ENCODE measurements around the gene PPP2R2C. TPM values are rescaled to one million over a fixed set of nuclear protein-coding genes. Genes with fewer than 3 reads are reported as not detected.

The PPP2R2C gene
- total and polyA plus RNA-seq, 10 donors: 0.07 to 1.3 (median 0.23) TPM; not detected in 1

DNA sequence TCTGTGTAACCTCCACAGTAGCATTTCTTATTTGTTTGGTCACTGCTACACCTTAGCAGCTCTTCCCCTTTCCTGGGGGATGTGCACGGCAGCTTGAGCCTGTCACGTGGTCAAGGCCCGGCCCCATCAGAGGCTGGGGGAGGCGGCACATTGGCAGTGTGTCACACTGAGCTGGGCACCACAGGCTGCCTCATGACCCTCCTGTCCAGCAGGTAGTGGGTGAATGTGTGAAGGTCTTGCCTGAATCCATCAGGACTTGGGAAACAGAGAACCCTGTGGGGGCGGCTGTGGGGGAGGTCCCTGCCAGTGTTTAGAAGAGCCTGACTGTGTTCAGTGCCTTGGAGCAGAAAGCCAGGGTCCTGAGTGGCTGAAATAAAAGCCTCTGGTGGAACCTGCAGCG lies 169.5 kb downstream of the PPP2R2C start:
- WGBS, 5 donors: 63 to 83% (median 80%) methylated on average over 6 of the region's 6 CpGs
- Histone ChIP-seq H3K4me3 (no peak overlapping the region), H3K9me3 (no peaks in the 10 kb centered on the region), H3K27me3 (replicated peaks in 1 of 7) (peaks cover 0 to 15% (median 0%) of the 10 kb centered on the region in 7 donors), H3K36me3 (peaks cover 0 to 73% (median 27%) of the 10 kb centered on the region in 6 donors), H3K27ac (no peak overlapping the region), H3K4me1 (no peaks in the 10 kb centered on the region)
- TF ChIP-seq POLR2A (IDR thresholded peaks at IDR 0.05): no peak
- TF ChIP-seq POLR2AphosphoS5 (IDR thresholded peaks at IDR 0.05): no peak
- TF ChIP-seq, protein P1, sequence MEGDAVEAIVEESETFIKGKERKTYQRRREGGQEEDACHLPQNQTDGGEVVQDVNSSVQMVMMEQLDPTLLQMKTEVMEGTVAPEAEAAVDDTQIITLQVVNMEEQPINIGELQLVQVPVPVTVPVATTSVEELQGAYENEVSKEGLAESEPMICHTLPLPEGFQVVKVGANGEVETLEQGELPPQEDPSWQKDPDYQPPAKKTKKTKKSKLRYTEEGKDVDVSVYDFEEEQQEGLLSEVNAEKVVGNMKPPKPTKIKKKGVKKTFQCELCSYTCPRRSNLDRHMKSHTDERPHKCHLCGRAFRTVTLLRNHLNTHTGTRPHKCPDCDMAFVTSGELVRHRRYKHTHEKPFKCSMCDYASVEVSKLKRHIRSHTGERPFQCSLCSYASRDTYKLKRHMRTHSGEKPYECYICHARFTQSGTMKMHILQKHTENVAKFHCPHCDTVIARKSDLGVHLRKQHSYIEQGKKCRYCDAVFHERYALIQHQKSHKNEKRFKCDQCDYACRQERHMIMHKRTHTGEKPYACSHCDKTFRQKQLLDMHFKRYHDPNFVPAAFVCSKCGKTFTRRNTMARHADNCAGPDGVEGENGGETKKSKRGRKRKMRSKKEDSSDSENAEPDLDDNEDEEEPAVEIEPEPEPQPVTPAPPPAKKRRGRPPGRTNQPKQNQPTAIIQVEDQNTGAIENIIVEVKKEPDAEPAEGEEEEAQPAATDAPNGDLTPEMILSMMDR (IDR thresholded peaks at IDR 0.05 in 8 of 11, conservative IDR thresholded peaks at IDR 0.05 in 3 of 11): no peak
- intact Hi-C loops (cut with DNase I; ENCODE audit: low total_unique reads): no loop called here
- no peak for DNase-seq

DNA sequence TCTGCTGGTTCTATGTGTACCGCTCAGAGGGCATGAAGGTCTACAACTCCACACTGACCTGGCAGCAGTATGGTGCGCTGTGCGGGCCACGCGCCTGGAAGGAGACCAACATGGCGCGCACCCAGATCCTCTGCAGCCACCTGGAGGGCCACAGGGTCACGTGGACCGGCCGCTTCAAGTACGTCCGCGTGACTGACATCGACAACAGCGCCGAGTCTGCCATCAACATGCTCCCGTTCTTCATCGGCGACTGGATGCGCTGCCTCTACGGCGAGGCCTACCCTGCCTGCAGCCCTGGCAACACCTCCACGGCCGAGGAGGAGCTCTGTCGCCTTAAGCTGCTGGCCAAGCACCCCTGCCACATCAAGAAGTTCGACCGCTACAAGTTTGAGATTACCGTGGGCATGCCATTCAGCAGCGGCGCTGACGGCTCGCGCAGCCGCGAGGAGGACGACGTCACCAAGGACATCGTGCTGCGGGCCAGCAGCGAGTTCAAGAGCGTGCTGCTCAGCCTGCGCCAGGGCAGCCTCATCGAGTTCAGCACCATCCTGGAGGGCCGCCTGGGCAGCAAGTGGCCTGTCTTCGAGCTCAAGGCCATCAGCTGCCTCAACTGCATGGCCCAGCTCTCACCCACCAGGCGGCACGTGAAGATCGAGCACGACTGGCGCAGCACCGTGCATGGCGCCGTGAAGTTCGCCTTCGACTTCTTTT lies 170.5 kb downstream of the PPP2R2C start:
- Histone ChIP-seq H3K4me1 (no peaks in the 10 kb centered on the region), H3K9me3 (no peaks in the 10 kb centered on the region), H3K4me3 (no peak overlapping the region), H3K36me3 (peaks cover 0 to 82% (median 29%) of the 10 kb centered on the region in 6 donors), H3K27ac (no peak overlapping the region), H3K27me3 (replicated peaks in 1 of 7) (peaks cover 0 to 5% (median 0%) of the 10 kb centered on the region in 7 donors)
- intact Hi-C loops (cut with DNase I; ENCODE audit: low total_unique reads): no loop called here
- TF ChIP-seq POLR2AphosphoS5 (IDR thresholded peaks at IDR 0.05) (no peak), POLR2A (IDR thresholded peaks at IDR 0.05) (no peak)
- TF ChIP-seq, protein P1 (IDR thresholded peaks at IDR 0.05 in 8 of 11, conservative IDR thresholded peaks at IDR 0.05 in 3 of 11): no peak
- WGBS, 5 donors: 94 to 98% (median 97%) methylated on average over 43 to 55 of the region's 55 CpGs
- DNase-seq: no peak

DNA sequence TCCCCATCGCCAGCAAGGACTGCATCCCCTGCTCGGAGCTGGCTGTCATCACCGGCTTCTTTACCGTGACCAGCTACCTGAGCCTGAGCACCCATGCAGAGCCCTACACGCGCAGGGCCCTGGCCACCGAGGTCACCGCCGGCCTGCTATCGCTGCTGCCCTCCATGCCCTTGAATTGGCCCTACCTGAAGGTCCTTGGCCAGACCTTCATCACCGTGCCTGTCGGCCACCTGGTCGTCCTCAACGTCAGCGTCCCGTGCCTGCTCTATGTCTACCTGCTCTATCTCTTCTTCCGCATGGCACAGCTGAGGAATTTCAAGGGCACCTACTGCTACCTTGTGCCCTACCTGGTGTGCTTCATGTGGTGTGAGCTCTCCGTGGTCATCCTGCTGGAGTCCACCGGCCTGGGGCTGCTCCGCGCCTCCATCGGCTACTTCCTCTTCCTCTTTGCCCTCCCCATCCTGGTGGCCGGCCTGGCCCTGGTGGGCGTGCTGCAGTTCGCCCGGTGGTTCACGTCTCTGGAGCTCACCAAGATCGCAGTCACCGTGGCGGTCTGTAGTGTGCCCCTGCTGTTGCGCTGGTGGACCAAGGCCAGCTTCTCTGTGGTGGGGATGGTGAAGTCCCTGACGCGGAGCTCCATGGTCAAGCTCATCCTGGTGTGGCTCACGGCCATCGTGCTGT lies 171.2 kb downstream of the PPP2R2C start:
- intact Hi-C loops (cut with DNase I; ENCODE audit: low total_unique reads): no loop called here
- H3K4me3 ChIP-seq: no peak overlapping the region
- H3K27me3 ChIP-seq (replicated peaks in 1 of 7): no peaks in the 10 kb centered on the region
- no peaks in the 10 kb centered on the region for H3K4me1 ChIP-seq
- no peaks in the 10 kb centered on the region for H3K9me3 ChIP-seq
- peaks cover 0 to 89% (median 33%) of the 10 kb centered on the region in 6 donors for H3K36me3 ChIP-seq
- 90 to 97% (median 92%) methylated on average over 32 to 35 of the region's 35 CpGs for WGBS, 5 donors
- H3K27ac ChIP-seq: no peak overlapping the region
- TF ChIP-seq, protein P1 (IDR thresholded peaks at IDR 0.05 in 8 of 11, conservative IDR thresholded peaks at IDR 0.05 in 3 of 11): no peak
- TF ChIP-seq POLR2A (IDR thresholded peaks at IDR 0.05) (no peak), POLR2AphosphoS5 (IDR thresholded peaks at IDR 0.05) (no peak)
- DNase-seq: no peak

DNA sequence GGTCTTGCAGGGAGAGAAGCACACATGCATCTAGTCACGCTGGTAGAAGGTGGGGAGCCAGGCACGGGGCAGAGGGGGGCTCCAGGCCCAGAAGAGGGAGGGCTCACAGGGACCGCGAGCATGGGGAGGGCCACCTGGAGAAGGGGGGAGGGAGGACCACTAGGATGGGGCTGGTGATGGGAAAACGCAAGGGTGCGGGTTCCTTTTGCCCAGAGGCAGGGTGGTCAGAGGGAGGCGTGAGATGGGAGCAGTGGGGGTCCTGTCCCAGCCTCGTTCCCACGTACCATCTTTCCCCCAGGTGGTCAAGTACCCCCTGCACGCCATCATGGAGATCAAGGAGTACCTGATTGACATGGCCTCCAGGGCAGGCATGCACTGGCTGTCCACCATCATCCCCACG lies 172.1 kb downstream of the PPP2R2C start:
- no peak for DNase-seq
- 76 to 96% (median 89%) methylated on average over 11 of the region's 11 CpGs for WGBS, 5 donors
- TF ChIP-seq, protein P1 (IDR thresholded peaks at IDR 0.05 in 8 of 11, conservative IDR thresholded peaks at IDR 0.05 in 3 of 11): no peak
- no peak for TF ChIP-seq POLR2AphosphoS5 (IDR thresholded peaks at IDR 0.05)
- TF ChIP-seq POLR2A (IDR thresholded peaks at IDR 0.05): no peak
- H3K27me3 ChIP-seq (replicated peaks in 1 of 7): no peaks in the 10 kb centered on the region
- H3K36me3 ChIP-seq: peaks cover 0 to 95% (median 41%) of the 10 kb centered on the region in 6 donors
- H3K4me3 ChIP-seq: no peak overlapping the region
- H3K4me1 ChIP-seq: no peaks in the 10 kb centered on the region
- H3K9me3 ChIP-seq: no peaks in the 10 kb centered on the region
- H3K27ac ChIP-seq: no peak overlapping the region
- intact Hi-C loops (cut with DNase I; ENCODE audit: low total_unique reads): no loop called here
